HUES48 (cell line): ENCODE results near the gene ADARB2.

Source experiments
- H3K27ac ChIP-seq: one replicate; pipeline ENCODE4 v1.7.0; 2013; ENCODE audit warnings: low read depth, low read length, inconsistent platforms
- H3K27me3 ChIP-seq: 2 replicates; pipeline ENCODE4 v1.6.1; 2013; ENCODE audit warnings: mild to moderate bottlenecking, low read length; ENCODE audit not compliant: control insufficient read depth, insufficient read depth
- H3K36me3 ChIP-seq: 2 replicates; pipeline ENCODE4 v1.6.1; 2013; ENCODE audit warnings: low read length; ENCODE audit not compliant: control insufficient read depth, insufficient read depth
- H3K4me1 ChIP-seq: 2 replicates; pipeline ENCODE4 v1.6.1; 2013; ENCODE audit warnings: mild to moderate bottlenecking, low read length; ENCODE audit not compliant: control insufficient read depth, insufficient read depth
- H3K4me3 ChIP-seq: 2 replicates; pipeline ENCODE4 v1.5.1; 2013; ENCODE audit warnings: mild to moderate bottlenecking, low read depth, low read length
- H3K9ac ChIP-seq: 2 replicates; pipeline ENCODE4 v1.6.1; 2013; ENCODE audit warnings: mild to moderate bottlenecking, low read depth, low read length, moderate library complexity
- H3K9me3 ChIP-seq: 2 replicates; pipeline ENCODE4 v1.6.1; 2013; ENCODE audit warnings: low read length; ENCODE audit not compliant: control insufficient read depth, insufficient read depth

ADARB2 gene

DNA sequence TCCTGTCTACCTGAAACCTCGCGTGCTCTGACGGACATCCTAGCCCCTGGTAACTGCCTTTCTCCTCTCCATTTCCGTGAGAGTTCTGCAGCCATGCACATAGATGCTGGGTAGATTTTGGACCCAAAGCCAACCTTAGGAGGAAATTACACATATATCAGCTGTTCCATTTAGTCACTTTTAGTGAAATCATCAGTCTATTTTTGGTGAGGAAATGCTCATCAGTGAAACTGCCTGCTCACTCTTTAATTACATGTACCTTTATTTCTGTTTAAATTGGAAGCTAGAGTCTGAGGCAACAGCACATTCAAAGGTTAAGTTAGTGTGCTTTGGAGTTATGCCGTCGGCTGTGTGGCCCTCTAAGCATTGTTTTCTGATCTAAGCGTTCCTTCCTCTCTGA lies 449.8 kb downstream of the ADARB2 start:
- no peaks in the 10 kb centered on the region for H3K4me1 ChIP-seq
- H3K9ac ChIP-seq, result no peak overlapping the region
- no peaks in the 10 kb centered on the region for H3K27me3 ChIP-seq
- H3K36me3 ChIP-seq, result no peaks in the 10 kb centered on the region
- H3K27ac ChIP-seq, result no peak overlapping the region
- H3K9me3 ChIP-seq, result no peaks in the 10 kb centered on the region
- H3K4me3 ChIP-seq, result no peak overlapping the region

DNA sequence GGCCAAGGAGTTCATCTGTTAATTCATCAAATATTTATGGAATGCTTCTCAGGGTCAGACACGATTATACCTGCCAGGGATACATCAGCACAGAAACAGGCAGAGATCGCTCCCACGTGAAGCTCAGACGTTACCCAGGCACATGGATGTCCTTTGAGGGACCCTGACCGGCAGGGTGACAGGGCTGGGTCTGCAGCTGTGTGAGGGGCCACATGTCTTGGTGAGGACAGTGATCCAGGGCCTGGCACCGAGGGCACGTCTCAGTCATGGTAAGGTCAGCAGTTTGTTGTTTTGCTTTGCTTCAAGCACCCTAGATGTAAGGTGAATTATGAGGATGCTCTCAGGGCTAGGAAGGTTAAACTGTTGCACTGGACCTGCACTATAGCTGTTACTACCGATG lies 453.2 kb downstream of the ADARB2 start:
- Histone ChIP-seq H3K9me3 (no peaks in the 10 kb centered on the region), H3K36me3 (no peaks in the 10 kb centered on the region), H3K4me1 (no peaks in the 10 kb centered on the region), H3K27me3 (no peaks in the 10 kb centered on the region), H3K4me3 (no peak overlapping the region), H3K27ac (no peak overlapping the region), H3K9ac (no peak overlapping the region)

GRCh38 chr10:1281405-1281782 lies 455.9 kb downstream of the ADARB2 start:
- no peaks in the 10 kb centered on the region for H3K27me3 ChIP-seq
- no peaks in the 10 kb centered on the region for H3K36me3 ChIP-seq
- no peak overlapping the region for H3K27ac ChIP-seq
- no peaks in the 10 kb centered on the region for H3K4me1 ChIP-seq
- H3K9me3 ChIP-seq, result no peaks in the 10 kb centered on the region
- H3K9ac ChIP-seq, result no peak overlapping the region
- H3K4me3 ChIP-seq, result no peak overlapping the region

DNA sequence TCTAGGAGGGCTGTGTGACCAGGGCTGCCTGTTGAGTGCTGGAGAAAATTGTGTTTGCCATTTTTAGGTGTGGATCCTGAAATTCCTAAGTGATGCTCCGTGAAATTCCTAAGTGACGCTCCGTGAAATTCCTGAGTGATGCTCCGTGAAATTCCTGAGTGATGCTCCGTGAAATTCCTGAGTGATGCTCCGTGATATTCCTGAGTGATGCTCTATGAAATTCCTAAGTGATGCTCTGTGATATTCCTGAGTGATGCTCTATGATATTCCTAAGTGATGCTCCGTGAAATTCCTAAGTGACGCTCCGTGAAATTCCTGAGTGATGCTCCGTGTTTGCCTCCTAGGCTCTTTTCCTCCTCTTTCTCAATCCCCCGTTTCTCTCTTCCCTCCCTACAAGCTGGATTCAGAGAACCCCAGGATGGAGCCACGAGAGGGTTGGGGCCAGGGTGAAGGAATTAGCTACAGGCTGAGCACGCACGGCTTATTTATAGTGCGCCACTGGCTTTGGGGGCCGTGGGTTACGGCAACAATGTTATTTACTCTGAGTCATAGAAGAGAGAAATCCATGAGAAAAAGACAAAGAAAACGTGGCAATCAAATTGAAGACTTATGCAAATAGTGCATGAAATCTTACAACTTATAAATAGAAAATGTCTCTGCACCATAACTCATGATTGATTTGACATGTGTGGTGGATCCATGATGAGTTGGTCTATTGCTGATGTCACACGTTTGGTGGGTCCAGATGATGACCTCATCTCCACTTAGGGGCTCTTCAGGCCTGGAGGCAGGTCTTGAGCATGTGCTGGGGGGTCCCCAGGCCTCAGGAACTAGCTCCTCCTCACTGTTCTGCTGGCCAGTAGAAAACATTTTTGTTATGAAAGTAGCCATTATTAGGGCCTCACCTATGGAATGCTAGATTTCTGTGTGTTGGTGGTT lies 456.6 kb downstream of the ADARB2 start:
- Histone ChIP-seq H3K36me3 (no peaks in the 10 kb centered on the region), H3K4me1 (no peaks in the 10 kb centered on the region), H3K9me3 (no peaks in the 10 kb centered on the region), H3K27ac (no peak overlapping the region), H3K27me3 (no peaks in the 10 kb centered on the region), H3K9ac (no peak overlapping the region), H3K4me3 (no peak overlapping the region)

DNA sequence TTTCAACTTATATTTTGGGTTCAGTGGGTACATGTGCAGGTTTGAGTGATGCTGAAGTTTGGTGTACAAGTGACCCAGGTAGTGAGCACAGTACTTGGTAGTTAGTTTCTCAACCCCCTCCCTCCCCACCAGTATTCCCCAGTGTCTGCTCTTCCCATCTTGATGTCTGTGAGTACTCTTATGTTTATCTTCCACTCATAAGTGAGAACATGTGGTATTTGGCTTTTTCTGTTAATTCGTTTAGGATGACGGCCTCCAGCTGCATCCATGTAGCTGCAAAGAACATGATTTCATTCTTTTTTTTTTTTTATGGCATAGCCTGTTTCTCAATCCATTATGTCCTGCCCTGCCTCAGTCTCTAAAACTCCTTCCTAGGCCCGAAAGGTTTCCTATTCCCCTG lies 459.0 kb downstream of the ADARB2 start:
- no peaks in the 10 kb centered on the region for H3K27me3 ChIP-seq
- H3K36me3 ChIP-seq, result no peaks in the 10 kb centered on the region
- no peak overlapping the region for H3K27ac ChIP-seq
- no peaks in the 10 kb centered on the region for H3K4me1 ChIP-seq
- no peak overlapping the region for H3K9ac ChIP-seq
- H3K4me3 ChIP-seq, result no peak overlapping the region
- H3K9me3 ChIP-seq, result no peaks in the 10 kb centered on the region

GRCh38 chr10:1274701-1275544 lies 462.4 kb downstream of the ADARB2 start:
- Histone ChIP-seq H3K9me3 (no peaks in the 10 kb centered on the region), H3K36me3 (no peaks in the 10 kb centered on the region), H3K9ac (no peak overlapping the region), H3K27me3 (no peaks in the 10 kb centered on the region), H3K27ac (no peak overlapping the region), H3K4me3 (no peak overlapping the region), H3K4me1 (no peaks in the 10 kb centered on the region)

DNA sequence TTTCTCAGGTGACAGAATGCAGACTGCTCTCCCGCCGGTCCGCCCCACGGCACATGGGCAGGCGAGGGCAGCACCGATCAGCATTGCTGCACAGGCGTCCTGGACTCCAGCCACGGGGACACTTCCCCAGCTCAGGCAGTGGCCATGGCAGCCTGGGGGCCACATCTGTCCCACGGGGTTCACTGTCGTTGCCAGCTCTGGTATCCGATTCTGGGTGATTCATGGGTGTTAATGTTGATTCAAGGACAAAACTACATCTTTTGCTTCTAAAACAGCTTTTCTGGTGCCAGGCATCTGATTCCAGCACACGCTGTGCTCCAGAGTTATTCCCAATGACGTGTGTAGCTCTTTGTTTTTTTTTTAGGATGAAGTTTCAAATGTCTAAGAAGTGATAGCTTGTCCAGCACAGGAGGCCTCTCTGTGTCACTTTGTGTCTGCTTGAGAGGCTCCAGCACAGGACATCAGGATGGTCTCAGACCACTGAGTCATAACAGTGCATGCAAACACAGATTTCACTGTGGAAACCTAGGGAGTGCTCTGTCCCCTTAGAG lies 463.1 kb downstream of the ADARB2 start:
- Histone ChIP-seq H3K27ac (no peak overlapping the region), H3K27me3 (no peaks in the 10 kb centered on the region), H3K36me3 (no peaks in the 10 kb centered on the region), H3K9me3 (no peaks in the 10 kb centered on the region), H3K4me3 (no peak overlapping the region), H3K9ac (no peak overlapping the region), H3K4me1 (no peaks in the 10 kb centered on the region)

DNA sequence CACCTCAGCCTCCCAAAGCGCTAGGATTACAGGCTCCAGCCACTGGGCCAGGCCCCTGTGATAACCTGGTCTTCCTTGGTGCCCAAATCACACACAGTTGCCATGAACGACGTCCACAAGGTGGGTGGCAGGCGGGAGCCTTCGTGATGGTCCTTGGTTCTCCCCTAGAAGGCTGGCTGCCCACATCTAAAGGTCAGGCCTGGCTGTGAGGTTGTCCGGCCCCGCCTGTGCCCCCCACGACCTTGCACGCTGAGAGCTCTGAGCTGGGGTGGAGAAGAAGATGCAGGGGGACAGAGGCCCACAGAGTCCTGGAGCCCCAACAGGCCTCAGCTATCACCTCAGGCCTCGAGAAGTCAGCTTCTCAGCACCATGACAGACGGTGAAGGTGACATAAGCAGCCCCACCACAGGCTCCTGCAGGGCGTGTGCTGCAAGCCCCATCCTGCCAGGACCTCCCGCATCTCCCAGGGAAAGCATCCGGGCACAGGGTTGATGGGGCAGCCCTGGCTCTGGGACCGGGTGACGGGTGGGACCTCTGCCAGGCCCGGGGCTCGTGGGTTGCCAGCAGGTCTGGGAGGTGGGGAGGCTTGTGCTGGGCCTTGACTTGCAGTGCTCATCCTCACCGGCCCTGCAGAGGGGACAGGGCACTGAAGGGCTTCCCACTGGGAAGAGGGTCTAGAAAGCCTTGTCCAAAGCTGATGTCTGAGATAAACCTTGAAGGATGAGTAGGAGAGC lies 463.8 kb downstream of the ADARB2 start:
- Histone ChIP-seq H3K4me3 (no peak overlapping the region), H3K27ac (no peak overlapping the region), H3K9me3 (no peaks in the 10 kb centered on the region), H3K27me3 (no peaks in the 10 kb centered on the region), H3K36me3 (no peaks in the 10 kb centered on the region), H3K9ac (no peak overlapping the region), H3K4me1 (no peaks in the 10 kb centered on the region)

- no peaks in the 10 kb centered on the region for H3K9me3 ChIP-seq
- H3K36me3 ChIP-seq, result no peaks in the 10 kb centered on the region
- H3K9ac ChIP-seq, result no peak overlapping the region
- H3K27me3 ChIP-seq, result no peaks in the 10 kb centered on the region
- H3K4me1 ChIP-seq, result no peaks in the 10 kb centered on the region
- no peak overlapping the region for H3K4me3 ChIP-seq
- no peak overlapping the region for H3K27ac ChIP-seq
These were observed 464.6 kb downstream of the ADARB2 start for GRCh38 chr10:1272777-1273161.

GRCh38 chr10:1272079-1272776 lies 465.1 kb downstream of the ADARB2 start:
- Histone ChIP-seq H3K4me1 (no peaks in the 10 kb centered on the region), H3K27me3 (no peaks in the 10 kb centered on the region), H3K4me3 (no peak overlapping the region), H3K27ac (no peak overlapping the region), H3K36me3 (no peaks in the 10 kb centered on the region), H3K9me3 (no peaks in the 10 kb centered on the region), H3K9ac (no peak overlapping the region)
